NCI-H2196 treated with DMSO at 0.1 percent for 48 hours (cell line): ENCODE results near the gene HCRTR1.
A peak's percentile ranks its signal among the peaks of the same experiment; 100 is the strongest.

Source experiments
- DNase-seq: peaks from one replicate; lab custom pipeline; 2025; ENCODE audit not compliant: unreplicated experiment; lab: John Stamatoyannopoulos, UW

Gene HCRTR1

GRCh38 chr1:31617218-31617915 lies at the start of gene HCRTR1:
TSS of gene HCRTR1 (plus strand) at chr1:31617689. CDS start at chr1:31619193, 1,504 bp downstream.
- no peak for DNase-seq

GRCh38 chr1:31567956-31568570 lies 49.4 kb upstream of the HCRTR1 start:
- DNase-seq: no peak

- no peak for DNase-seq
These were observed 48.4 kb upstream of the HCRTR1 start for GRCh38 chr1:31568895-31569595.

GRCh38 chr1:31569596-31570173 lies 47.8 kb upstream of the HCRTR1 start:
- DNase-seq: no peak

- DNase-seq: no peak
These were observed 47.3 kb upstream of the HCRTR1 start for GRCh38 chr1:31570228-31570627.

- no peak for DNase-seq
These were observed 46.6 kb upstream of the HCRTR1 start for GRCh38 chr1:31570906-31571305.

- no peak for DNase-seq
These were observed 45.9 kb upstream of the HCRTR1 start for GRCh38 chr1:31571340-31572295.

GRCh38 chr1:31572323-31573104 lies 45.0 kb upstream of the HCRTR1 start:
- DNase-seq: no peak

GRCh38 chr1:31573261-31573660 lies 44.2 kb upstream of the HCRTR1 start:
- DNase-seq: no peak

- no peak for DNase-seq
These were observed 42.6 kb upstream of the HCRTR1 start for GRCh38 chr1:31574749-31575368.

GRCh38 chr1:31575369-31576140 lies 41.9 kb upstream of the HCRTR1 start:
- peak; percentile 21 for DNase-seq

GRCh38 chr1:31576201-31576669 lies 41.3 kb upstream of the HCRTR1 start, which contains the start of gene TINAGL1:
TSS of gene TINAGL1 (plus strand) at chr1:31576515. CDS start at chr1:31577149, 634 bp downstream.
- DNase-seq: no peak

- no peak for DNase-seq
These were observed 40.6 kb upstream of the HCRTR1 start for GRCh38 chr1:31576743-31577455.

- DNase-seq: no peak
These were observed 39.8 kb upstream of the HCRTR1 start for GRCh38 chr1:31577515-31578192.

- no peak for DNase-seq
These were observed 38.1 kb upstream of the HCRTR1 start for GRCh38 chr1:31579374-31579773.

GRCh38 chr1:31580513-31580870 lies 37.0 kb upstream of the HCRTR1 start:
- no peak for DNase-seq

- no peak for DNase-seq
These were observed 36.4 kb upstream of the HCRTR1 start for GRCh38 chr1:31580891-31581603.
